GM23248 (cell line): ENCODE results near the gene HNRNPA0.

ENCODE experiments used
- EZH2 ChIP-seq: fragments of 200-600 bp; sonication (generic); IDR thresholded peaks from 2 replicates; pipeline ENCODE4 v1.6.1; 2018; ENCODE audit warnings: antibody characterized with exemption, mild to moderate bottlenecking; ENCODE audit not compliant: insufficient read depth, poor library complexity, severe bottlenecking
- EZH2phosphoT487 ChIP-seq: fragments of 200-600 bp; sonication (generic); IDR thresholded peaks from 2 replicates; pipeline ENCODE4 v1.6.1; 2018; ENCODE audit warnings: antibody characterized with exemption, moderate library complexity, mild to moderate bottlenecking, low read depth; ENCODE audit not compliant: insufficient read depth

GRCh38 chr5:137705106-137705505, 49.1 kb downstream of the HNRNPA0 start:
- TF ChIP-seq EZH2 (no peak), EZH2phosphoT487 (no peak)
